AG10803 (cell line): Measurements from ENCODE around the gene CHODL.

ENCODE experiments used
- DNase-seq: peaks from one replicate; pipeline ENCODE4 v3.0.0; 2010; ENCODE audit warnings: low read depth
- H3K4me3 ChIP-seq: 2 replicates; pipeline ENCODE4 v1.5.1; 2011; ENCODE audit warnings: mild to moderate bottlenecking, low read length, control low read depth
- CTCF ChIP-seq: conservative IDR thresholded peaks from 2 replicates; pipeline ENCODE4 v1.5.1; 2011; ENCODE audit warnings: mild to moderate bottlenecking, low read length, control low read depth, inconsistent platforms

Gene CHODL

GRCh38 chr21:18275781-18276180, 31.1 kb downstream of the CHODL start:
- no peak overlapping the region for H3K4me3 ChIP-seq
- DNase-seq = no peak
- TF ChIP-seq CTCF = no peak

GRCh38 chr21:18285379-18285778, 40.7 kb downstream of the CHODL start:
- no peak for DNase-seq
- H3K4me3 ChIP-seq = no peak overlapping the region
- TF ChIP-seq CTCF = no peak

- H3K4me3 ChIP-seq = no peak overlapping the region
- DNase-seq = no peak
- no peak for TF ChIP-seq CTCF
Measured at GRCh38 chr21:18289876-18290275, 45.2 kb downstream of the CHODL start.

- H3K4me3 ChIP-seq = no peak overlapping the region
- no peak for DNase-seq
- TF ChIP-seq CTCF = no peak
Measured at GRCh38 chr21:18294100-18294499, 49.5 kb downstream of the CHODL start.

- TF ChIP-seq CTCF = no peak
- no peak overlapping the region for H3K4me3 ChIP-seq
- no peak for DNase-seq
Measured at GRCh38 chr21:18298228-18298627, 53.6 kb downstream of the CHODL start.
